D721Med (cell line): ENCODE data around the gene MAZ.
"Not testable (repeated sequence)": the region's sequence is repeated elsewhere in the genome, so short reads cannot be mapped to it uniquely, and the experiment has no call there.

ENCODE experiments used
- DNase-seq: peaks from one replicate; pipeline ENCODE4 v3.0.0; 2011; ENCODE audit warnings: low spot score; ENCODE audit not compliant: insufficient read length
- FAIRE-seq: peaks from 2 replicates; lab custom pipeline; 2011; peaks lifted over from hg19 to GRCh38; lab: Jason Lieb, UNC
- TF ChIP-seq, protein P1 (sequence below): IDR thresholded peaks from 2 replicates; pipeline ENCODE4 v1.5.1; 2012; ENCODE audit warnings: mild to moderate bottlenecking, control low read depth; ENCODE audit not compliant: insufficient read depth; ENCODE audit errors: missing control alignments

MAZ gene

DNA sequence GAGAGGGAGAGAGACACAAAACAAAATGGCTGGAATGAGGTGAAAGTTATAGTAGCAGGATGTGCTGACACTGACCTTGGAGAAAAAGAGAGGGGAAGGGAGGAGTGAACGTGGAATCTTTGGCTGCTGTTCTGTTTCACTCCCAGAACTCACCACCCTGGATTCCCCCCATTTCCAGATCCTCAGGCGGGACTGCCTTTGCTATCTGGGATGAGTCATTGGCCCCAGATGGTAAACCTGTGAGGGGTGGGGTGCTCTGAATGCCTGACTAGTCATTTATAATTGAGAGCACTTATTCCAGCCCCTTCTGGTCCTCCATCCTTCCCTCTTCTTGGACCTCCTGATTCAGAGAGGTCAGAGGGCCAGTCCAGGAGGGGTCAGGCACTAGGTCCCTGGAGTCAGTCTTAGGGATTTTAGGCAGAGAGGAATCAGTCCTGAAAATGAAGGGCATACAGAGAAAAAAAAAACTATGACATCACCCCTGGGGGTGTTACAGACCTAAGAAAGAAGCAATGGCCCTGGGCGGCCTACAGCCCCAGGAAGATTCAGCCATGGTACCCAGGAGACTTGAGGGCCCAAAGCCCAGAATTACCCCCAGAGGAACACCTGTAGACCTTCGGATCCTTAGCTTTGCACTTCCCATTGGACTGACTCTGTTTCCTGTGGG is 30.5 kb upstream of the MAZ start:
- TF ChIP-seq, protein P1, sequence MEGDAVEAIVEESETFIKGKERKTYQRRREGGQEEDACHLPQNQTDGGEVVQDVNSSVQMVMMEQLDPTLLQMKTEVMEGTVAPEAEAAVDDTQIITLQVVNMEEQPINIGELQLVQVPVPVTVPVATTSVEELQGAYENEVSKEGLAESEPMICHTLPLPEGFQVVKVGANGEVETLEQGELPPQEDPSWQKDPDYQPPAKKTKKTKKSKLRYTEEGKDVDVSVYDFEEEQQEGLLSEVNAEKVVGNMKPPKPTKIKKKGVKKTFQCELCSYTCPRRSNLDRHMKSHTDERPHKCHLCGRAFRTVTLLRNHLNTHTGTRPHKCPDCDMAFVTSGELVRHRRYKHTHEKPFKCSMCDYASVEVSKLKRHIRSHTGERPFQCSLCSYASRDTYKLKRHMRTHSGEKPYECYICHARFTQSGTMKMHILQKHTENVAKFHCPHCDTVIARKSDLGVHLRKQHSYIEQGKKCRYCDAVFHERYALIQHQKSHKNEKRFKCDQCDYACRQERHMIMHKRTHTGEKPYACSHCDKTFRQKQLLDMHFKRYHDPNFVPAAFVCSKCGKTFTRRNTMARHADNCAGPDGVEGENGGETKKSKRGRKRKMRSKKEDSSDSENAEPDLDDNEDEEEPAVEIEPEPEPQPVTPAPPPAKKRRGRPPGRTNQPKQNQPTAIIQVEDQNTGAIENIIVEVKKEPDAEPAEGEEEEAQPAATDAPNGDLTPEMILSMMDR = no peak
- no peak for FAIRE-seq
- DNase-seq = no peak

DNA sequence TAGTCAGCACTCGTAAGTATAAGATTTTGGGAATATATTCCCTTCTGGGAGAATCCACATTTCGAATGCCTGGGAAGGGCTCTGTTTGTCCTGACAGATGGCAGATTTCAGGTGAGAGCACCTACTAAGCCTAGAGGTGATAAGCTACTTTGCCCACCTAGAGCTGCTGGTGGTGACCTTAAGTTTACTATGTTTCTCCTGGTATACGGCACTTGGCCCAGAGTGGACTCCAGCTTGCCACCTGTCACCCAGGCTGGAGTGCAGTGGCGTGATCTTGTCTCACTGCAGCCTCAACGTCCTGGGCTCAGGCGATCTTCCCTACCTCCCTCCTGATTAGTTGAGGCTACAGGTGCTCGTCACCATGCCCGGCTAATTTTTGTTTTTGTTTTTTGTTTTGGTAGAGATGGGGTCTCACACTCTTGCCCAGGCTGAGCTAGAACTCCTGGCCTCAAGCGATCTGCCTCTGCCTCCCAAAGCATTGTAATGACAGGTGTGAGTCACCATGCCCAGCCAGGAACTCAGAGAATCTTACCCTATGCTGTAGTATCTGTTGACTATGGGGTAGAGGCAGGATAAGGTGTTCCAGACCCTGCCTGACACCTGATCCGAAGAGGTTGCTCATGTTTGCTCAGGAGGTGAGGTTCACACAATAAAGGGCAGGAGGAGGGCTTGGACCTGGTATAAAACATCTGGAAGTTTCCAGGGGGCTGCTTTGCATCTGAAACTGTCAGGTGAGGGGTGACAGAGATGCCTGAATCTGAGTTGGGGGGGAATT is 28.6 kb upstream of the MAZ start, which contains the start of gene ZG16:
ZG16 (plus strand) TSS at position 681 of the 775 bp plus-strand sequence. CDS start 1,011 bp downstream, outside the sequence.
- FAIRE-seq (no peak), DNase-seq (no peak)
- TF ChIP-seq, protein P1 = no peak

DNA sequence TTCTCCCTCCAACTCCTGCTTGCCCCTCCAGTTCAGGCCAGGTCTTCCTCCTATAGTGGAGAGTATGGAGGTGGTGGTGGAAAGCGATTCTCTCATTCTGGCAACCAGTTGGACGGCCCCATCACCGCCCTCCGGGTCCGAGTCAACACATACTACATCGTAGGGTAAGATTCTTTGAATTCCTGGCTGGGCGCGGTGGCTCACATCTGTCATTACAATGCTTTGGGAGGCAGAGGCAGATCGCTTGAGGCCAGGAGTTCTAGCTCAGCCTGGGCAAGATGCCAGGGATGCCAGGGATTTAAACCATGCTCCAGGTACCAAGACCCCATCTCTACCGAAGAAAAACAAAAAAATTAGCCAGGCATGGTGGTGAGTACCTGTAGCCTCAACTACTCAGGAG is 26.9 kb upstream of the MAZ start:
- DNase-seq = no peak
- no peak for FAIRE-seq

DNA sequence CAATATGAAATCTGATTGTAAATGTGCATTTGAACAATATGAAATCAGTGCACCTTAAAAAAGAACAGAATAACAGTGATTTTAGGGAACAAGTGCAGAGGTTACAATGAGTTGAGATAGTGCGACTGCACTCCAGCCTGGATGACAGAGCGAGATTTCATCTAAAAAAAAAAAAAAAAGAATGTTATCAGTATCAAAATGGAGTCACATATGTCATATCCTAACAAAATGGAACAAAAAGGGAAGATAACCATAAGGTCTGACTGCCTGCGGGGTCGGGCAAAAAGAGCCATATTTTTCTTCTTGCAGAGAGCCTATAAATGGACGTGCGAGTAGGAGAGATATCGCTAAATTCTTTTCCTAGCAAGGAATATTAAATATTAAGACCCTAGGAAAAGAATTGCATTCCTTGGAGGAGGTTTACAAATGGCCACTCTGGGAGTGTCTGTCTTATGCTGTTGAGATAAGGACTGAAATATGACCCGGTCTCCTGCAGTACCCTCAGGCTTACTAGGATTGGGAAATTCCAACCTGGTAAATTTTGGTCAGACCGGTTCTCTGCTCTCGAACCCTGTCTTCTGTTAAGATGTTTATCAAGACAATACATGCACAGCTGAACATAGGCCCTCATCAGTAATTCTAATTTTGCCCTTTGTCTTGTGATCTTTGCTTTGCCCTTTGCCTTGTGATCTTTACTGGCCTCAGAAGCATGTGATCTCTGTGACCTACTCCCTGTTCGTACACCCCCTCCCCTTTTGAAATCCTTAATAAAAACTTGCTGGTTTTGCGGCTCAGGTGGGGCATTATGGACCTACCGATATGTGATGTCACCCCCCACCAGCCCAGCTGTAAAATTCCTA is 23.0 kb upstream of the MAZ start:
- DNase-seq, FAIRE-seq: not testable (repeated sequence)

More for the DNA sequence above, 26.9 kb upstream of the MAZ start:
- TF ChIP-seq, protein P1 = no peak

DNA sequence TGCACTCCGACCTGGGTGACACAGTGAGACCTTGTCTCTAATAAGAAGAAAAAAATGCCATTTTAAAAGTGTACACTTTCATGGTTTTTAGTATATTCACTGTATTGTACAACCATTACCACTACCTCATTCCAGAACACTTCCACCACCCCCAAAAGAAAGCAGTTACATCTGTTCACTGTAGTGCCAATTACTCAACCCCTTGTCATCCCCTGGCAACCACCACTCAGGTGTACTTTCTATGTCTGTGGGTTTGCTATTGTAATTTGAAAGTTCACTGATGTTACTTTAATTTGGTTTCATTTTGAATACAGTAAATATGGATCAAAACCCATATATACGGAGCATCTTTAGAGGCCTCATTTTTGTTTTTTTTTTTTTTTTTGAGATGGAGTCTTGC is 22.2 kb upstream of the MAZ start:
- TF ChIP-seq, protein P1 = no peak
- FAIRE-seq (no peak), DNase-seq (no peak)

DNA sequence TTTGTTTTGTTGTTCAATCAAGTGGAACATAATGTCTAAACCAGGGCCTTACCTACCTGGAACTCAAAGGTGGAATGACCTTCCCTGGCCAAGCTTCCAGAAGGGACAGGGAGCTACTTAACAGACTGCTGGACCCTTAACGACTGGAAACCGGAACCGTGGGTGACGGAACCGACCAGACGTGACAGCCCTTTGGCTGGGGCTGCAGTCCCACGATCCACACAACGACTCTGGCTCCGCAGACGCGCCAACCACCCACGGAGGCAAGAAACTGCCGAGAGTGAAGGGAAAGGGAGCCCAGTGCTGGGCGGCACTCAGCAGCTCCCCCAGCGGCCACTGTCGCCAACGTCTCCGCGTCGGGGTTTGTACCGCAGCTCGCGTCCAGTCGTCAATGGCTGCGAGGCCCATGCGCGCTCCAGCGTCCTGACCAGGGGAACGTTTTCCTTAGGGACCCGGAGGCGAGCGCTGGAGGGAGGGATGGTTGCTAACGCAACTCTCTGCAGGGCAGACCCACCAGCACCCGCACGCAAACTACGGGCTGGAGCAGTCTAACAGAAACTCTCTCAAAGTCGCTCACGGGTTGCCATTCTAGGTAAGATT is 21.3 kb upstream of the MAZ start:
- TF ChIP-seq, protein P1 = no peak
- DNase-seq = no peak
- no peak for FAIRE-seq

DNA sequence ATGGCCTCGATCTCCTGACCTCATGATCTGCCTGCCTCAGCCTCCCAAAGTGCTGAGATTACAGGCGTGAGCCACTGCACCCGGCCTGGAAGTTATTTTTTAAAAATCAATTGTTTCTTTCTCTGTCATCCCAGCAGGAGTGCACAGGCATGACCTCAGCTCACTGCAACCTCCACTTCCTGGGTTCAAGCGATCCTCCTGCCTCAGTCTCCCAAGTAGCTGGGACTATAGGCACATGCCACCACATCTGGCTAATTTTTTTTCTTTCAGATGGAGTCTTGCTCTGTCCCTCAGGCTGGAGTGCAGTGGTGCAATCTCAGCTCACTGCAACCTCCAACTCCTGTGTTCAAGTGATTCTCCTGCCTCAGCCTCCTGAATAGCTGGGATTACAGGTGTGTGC is 19.2 kb upstream of the MAZ start:
- FAIRE-seq, DNase-seq: not testable (repeated sequence)
